Middle frontal gyrus (tissue), 1 donor: ENCODE measurements around the gene MAP4K2.
"Not testable (repeated sequence)": the region's sequence is repeated elsewhere in the genome, so short reads cannot be mapped to it uniquely, and the experiment has no call there.

Experiments used
- DNase-seq: peaks from one replicate; pipeline ENCODE4 v3.0.0-alpha.2; 2015; ENCODE audit warnings: low spot score; ENCODE audit errors: extremely low spot score

The MAP4K2 gene

GRCh38 chr11:64803158-64803845 is at the start of gene MAP4K2:
Gene MAP4K2 (minus strand): TSS chr11:64803214. CDS start chr11:64803149, 65 bp downstream.
- DNase-seq, result peak; percentile 74

DNA sequence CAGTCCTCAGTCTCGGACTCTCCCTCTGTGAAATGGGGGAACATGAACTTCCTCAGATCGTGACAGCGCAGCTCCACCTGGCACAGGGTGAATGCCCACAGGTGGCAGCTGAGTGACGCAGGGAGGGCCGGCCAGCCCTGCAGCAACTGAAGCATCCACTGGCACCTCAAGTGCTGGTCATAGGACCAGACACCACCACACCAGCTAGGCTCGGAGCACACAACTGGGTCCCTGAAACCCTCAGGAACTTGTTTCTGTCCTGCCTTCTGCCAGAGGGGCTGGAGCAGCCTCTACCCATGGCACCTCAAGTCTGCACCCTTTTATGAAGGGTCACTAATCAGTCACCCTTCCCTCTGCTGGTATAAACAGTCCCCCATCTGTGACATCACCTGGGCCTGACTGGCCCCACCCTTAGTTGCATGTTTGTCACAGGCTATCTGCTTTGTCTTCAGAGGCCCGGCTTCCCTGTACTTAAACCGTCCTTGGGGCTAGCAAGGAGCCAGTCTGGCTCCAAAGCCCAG is 48.9 kb upstream of the MAP4K2 start:
- DNase-seq, result no peak

DNA sequence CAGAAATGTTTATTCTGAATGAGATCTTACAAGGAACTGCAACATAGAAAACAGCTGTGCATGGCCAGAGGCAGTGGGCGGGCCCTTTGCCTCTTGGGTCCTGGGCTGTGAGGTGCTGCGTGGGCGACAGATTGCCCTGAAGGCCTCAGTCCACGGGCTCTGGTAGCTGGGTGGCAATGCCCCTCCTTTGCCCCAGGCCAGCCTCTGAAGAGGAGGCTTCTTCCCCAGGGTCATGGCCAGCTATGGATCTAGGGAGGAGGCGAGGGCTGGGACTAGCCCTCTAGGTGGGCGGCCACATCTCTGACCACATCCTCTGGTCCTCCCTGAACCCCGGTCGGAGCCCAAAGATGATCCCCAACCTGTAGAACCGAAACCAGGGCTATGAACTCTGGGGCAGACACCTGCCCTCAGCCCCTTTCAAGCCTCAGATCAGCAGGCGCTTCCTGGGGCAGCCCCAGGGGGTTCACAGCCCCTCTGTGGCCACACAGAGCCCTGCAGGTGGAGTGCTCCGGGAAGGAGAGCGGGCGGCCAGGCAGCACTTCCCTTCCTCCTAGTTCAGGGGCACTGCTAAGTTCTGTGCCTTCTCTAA is 48.1 kb upstream of the MAP4K2 start:
- DNase-seq, result no peak

DNA sequence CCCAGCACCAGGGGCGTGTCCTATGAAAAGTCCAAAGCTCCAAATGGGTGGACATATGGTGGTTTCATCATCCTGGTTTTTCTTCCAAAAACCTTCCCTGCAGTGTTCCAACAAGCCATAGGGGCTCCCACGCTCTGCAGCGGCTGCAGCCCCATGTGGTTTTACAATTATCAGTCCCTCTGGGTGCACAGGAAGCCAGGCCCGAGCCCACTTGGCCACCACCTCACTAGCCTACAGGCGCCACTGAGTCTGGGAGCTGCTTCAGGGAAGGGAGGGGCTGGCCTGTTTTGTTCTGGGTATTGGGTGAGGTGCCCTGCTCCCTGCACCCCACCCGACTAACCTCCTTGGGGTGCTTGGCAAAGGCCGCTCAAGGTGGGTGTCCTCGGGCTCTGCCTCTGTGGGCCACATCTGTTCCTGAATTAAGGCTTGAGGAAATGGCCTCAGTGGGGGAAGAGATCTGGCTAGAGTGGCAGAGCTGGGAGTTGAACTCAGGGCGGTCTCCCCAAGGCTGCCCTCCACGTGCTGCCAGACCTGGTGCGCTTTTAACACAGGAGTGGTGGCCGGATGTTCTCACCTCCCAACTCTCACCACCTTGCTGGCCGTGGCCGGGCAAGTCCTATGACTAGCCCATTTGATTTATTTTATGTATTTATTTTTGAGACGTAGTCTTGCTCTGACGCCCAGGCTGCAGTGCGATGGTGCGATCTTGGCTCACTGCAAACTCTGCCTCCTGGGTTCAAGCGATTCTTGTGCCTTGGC is 46.8 kb upstream of the MAP4K2 start:
- DNase-seq, result no peak

DNA sequence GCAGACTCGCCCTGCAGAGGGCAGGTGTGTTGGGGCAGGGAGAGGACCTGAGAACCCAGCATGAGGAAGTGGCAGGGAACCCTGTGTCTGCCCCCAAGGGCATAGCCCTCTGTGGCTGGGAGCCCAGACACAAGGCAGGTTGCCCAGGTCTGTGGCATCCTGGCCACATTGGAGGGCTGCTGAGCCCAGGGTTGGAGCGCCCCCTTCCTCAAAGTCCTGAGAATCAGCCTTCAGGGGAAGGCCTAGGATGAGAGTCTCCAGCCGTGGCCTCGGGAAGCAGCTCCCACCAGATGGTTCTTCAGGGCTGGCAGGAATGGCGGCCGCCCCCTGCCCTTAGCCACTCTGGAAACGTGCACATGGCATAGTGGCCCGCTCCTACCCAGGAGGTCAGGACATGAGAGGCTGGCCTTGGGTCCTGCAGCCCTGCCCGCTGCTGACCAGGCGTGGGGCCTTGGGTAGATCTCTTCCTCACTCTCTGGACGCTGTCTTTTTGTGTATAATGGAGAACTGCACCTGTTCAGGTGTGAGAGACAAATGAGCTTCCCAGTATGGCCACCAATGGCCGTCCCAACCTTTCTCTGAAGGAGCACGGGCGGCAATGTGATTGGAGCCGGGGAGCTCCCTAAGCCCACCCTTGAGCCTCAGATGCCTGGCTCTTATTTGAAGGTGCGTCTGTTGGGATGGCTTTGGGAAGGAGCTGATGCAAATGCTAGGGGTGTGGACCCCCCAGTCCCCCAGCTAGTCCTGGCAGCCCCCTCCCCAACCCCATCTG is 46.0 kb upstream of the MAP4K2 start:
- no peak for DNase-seq

DNA sequence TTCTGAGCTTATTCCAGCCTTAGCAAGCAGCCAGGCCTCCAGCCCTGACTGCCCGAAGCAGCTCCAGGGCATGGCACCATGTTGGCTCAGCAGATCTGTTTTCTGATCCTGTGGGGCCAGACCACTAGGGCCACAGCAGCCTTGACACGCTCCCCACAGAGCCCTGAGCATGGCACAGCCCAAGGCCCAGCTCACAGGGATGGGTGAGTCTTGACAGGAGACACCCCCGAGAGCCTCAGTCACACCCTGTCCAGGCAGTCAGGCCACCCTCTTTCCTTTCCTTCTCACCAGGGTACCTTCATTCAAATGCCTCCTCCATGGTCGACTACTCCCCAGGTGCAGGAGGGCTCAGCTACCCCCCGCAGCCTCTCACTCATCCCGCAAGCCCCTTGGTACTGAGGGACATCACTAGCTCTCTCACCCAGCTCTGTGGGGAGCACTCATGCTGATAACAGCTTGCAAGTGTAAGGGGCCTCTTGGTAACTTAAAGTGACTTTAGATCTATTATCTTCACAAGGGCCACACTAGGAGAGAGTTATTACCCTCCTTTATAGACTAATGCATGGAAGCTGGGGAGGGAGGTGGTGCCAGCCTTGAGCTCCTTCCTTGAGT is 45.3 kb upstream of the MAP4K2 start:
- no peak for DNase-seq

GRCh38 chr11:64846998-64847666 is 44.1 kb upstream of the MAP4K2 start:
- DNase-seq, result peak; percentile 56

DNA sequence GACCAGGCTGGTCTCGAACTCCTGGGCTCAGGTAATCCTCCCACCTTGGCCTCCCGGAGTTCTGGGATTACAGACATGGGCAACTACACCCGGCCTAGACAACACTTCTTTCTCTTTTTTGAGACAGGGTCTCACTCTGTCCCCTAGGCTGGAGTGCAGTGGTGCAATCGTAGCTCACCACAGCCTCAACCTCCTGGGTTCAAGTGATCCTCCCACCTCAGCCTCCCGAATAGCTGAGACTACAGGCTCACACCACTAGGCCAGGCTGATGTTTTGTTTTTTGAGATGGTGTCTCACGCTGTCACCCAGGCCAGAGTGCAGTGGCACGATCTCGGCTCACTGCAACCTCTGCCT is 42.7 kb upstream of the MAP4K2 start:
- not testable (repeated sequence) for DNase-seq

DNA sequence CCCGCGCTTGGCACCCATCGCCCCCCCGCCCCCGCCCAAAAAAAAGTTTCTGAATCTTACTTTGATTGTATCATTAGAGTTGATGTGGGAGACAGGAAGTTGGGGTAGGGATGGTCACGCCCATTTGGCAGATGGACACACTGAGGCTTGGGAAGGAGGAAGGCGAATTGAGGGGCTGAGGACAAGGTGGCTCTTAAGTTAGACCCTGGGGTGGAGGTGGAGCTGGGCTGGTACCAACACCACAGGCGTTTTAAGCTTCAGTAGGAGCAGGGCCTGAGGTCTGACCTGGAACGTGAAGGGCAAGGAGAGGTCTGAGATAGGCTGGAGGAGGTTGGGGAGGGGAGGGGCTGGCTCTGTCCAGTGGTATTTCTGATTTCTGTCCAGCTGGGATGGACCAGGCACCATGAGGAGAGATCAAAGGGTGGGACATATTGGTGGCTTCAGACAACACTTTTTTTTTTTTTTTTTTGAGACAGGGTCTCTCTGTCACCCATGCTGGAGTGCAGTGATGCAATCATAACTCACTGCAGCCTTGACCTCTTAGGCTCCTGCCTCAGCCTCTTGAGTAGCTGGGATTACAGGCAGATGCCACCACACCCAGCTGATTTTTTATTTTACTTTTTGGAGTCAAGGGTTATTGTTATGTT is 42.2 kb upstream of the MAP4K2 start:
- DNase-seq, result no peak

- no peak for DNase-seq
These were observed 41.5 kb upstream of the MAP4K2 start, which contains the start of gene CDC42BPG for GRCh38 chr11:64844330-64845128. Gene CDC42BPG (minus strand): TSS chr11:64844653. CDS start chr11:64844569, 84 bp downstream.

- DNase-seq, result no peak
These were observed 40.8 kb upstream of the MAP4K2 start for GRCh38 chr11:64843686-64844329.

DNA sequence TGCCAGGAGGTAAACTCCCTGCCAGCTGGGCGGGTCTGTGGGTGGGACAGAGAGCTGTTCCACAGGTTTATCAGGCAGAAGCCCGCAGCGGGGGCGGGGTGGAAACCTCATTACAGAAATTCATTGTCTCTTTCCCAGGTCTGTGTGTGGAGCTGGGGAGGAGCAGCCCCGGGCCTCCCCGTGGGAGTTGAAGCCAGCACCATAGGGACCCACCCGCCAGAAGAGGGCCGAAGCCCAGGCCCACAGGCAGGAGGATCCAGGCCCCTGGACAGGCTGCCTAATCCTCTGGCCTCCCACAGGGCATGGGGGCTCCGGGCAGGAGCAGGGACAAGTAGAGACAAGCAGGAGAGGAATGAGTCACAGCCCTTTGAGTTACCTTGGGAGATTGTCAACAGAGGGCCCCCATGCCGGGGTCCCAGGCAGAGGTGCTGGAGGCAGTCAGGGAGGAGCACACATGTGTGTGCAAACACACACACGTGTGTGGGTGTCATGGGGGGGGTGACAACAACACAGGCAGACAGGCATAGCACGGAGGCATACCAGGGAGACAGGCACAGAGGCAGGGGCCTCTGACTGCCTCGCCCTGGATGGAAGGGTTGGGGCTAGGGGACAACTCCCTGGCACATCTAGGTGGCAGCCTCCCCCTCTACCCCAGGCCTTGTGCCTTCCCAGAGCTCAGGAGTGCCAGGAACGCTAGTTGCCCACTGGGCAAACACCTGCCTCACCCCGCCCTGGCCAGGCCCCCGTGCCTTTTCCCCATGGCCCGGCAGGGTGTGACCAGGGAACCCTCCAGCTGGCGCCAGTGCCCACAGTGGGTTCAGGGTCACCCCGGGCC is 40.1 kb upstream of the MAP4K2 start:
- no peak for DNase-seq

- no peak for DNase-seq
These were observed 39.3 kb upstream of the MAP4K2 start for GRCh38 chr11:64842366-64842759.

GRCh38 chr11:64841592-64842365 is 38.8 kb upstream of the MAP4K2 start:
- DNase-seq, result no peak

- DNase-seq, result no peak
These were observed 37.1 kb upstream of the MAP4K2 start for GRCh38 chr11:64839887-64840782.

DNA sequence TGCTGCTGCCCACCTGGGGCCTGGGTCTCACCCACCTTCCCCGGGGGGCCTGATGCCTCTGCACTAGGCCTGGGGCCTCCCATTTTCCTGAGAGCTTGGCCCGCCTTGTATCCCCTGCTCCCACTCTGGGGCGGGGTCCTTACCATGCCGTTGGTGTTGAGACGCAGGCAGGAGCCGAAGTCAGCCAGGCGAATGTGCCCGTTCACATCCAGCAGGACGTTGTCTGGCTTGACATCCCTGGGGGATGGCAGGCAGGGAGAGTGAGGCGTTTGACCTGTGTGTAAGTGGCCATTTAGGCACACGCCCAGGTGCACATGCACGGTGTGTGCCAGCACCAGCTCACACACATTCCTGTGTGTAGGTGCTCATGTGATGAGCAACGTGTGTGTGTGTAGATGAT is 36.3 kb upstream of the MAP4K2 start:
- DNase-seq, result no peak
